ENCODE measurements around the gene SERPINA5. TPM values are rescaled to one million over a fixed set of nuclear protein-coding genes. Genes with fewer than 3 reads are reported as not detected.

SERPINA5 gene
- total and polyA plus RNA-seq, 2 of the 8 experiments (the other 6 are each of a cell fraction or from before 2014, with no cell fraction given) = 1.8 to 1.9 TPM

DNA sequence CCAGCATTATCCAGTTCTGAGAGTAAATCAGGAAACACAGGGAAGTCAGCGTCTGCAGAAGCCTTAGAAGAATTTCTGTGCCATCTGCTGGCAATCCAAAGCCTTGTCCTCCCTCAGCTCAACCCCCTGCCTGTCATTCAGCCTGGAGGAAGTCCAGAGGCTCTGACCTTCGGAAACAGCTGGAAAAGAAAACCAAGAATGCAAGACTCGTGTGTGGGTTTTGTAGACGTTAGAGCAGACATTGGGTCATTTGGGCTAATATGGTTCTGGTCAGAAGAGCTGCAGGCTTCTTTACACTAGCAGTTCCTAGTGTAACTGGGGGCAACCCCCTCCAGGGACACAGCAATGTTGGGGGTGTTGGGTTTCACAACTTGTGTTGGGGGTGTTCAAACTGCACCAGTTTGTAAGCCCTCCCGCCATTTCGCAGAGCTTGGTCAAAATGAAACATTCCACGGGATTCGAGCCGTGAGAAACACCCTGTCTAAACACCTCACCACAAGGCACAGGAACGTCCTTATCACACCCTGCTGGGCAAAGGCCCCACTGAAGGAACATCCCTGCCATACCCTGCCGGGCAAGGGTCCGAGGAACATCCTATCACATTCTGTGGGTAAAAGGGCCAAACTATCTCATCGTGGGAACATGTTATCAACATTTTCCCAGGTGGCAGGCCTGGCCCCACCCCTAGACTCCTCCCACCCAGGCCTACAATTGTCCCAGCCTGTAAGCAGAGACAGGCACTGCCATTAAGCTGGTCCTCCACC, 41.0 kb upstream of the SERPINA5 start:
- Histone ChIP-seq H3K4me3 (ENCODE audit: extremely low read depth in 1 of 4, insufficient read depth in 2 of 4, low read depth in 3 of 4, low read length in 4 of 4) (no peak overlapping the region), H4K5ac (ENCODE audit: insufficient read length, low read depth, low read length) (no peak overlapping the region), H3K23me2 (ENCODE audit: low read depth, low read length) (no peaks in the 10 kb centered on the region), H3K14ac (ENCODE audit: insufficient read length) (no peak overlapping the region), H2BK20ac (ENCODE audit: low read length) (no peak overlapping the region), H3K56ac (replicated peaks; ENCODE audit: insufficient read length, low read depth, low read length) (no peak overlapping the region), H3K4me1 (replicated peaks in 1 of 4; ENCODE audit: control insufficient read depth in 3 of 4, insufficient read depth in 4 of 4, low read length in 3 of 4) (peaks cover 0 to 9% (median 7%) of the 10 kb centered on the region in 4 experiments; a peak in 5 of 7 replicates), H2BK5ac (ENCODE audit: low read depth, low read length) (no peak overlapping the region), H2AK5ac (ENCODE audit: low read depth, low read length) (no peak overlapping the region), H3K27ac (ENCODE audit: low read depth, low read length) (no peak overlapping the region), H3K4me2 (ENCODE audit: insufficient read depth in 1 of 2, low read depth in 2 of 2, low read length in 2 of 2) (no peak overlapping the region), H3K9me3 (ENCODE audit: insufficient read depth in 2 of 2, low read depth in 1 of 2, low read length in 1 of 2) (no peaks in the 10 kb centered on the region), H2AFZ (ENCODE audit: low read length) (peak overlapping the region; percentile 72), H4K20me1 (replicated peaks in 1 of 2; ENCODE audit: control insufficient read depth in 1 of 2, insufficient read depth in 2 of 2, low read length in 2 of 2) (no peaks in the 10 kb centered on the region), H3K23ac (ENCODE audit: insufficient read length) (no peak overlapping the region), H4K8ac (ENCODE audit: extremely low read depth, insufficient read depth, low read length) (no peak overlapping the region), H3K36me3 (ENCODE audit: control insufficient read depth in 2 of 4, insufficient read depth in 4 of 4, low read length in 3 of 4) (no peaks in the 10 kb centered on the region), H3K27me3 (replicated peaks in 1 of 4; ENCODE audit: control insufficient read depth in 3 of 4, extremely low read depth in 1 of 4, insufficient read depth in 3 of 4, low read length in 3 of 4) (no peaks in the 10 kb centered on the region), H3K79me2 (ENCODE audit: control insufficient read depth in 1 of 2, insufficient read depth in 2 of 2, low read length in 2 of 2) (no peaks in the 10 kb centered on the region), H3K4ac (replicated peaks; ENCODE audit: insufficient read length, low read depth, low read length) (no peak overlapping the region), H3K79me1 (ENCODE audit: low read depth, low read length) (no peaks in the 10 kb centered on the region), H3K9ac (replicated peaks in 1 of 4; ENCODE audit: extremely low read depth in 1 of 4, low read depth in 3 of 4, low read length in 3 of 4) (peak overlapping the region in 1 of 4 experiments; percentile 19; a peak in 2 of 7 replicates), H4K91ac (replicated peaks; ENCODE audit: insufficient read length, low read length) (no peak overlapping the region), H2BK12ac (ENCODE audit: low read depth, low read length) (no peak overlapping the region), H2BK120ac (replicated peaks; ENCODE audit: low read depth, low read length) (no peak overlapping the region), H2BK15ac (ENCODE audit: low read length) (0 out of 2 replicates have a peak overlapping the region, but pooled peaks have one; percentile 89), H3K18ac (ENCODE audit: extremely low read depth, low read length) (no peak overlapping the region)
- WGBS, 2 experiments (ENCODE audit: extremely low coverage in 1 of 2, insufficient coverage in 1 of 2, insufficient read length in 1 of 2, insufficient replicate concordance in 2 of 2, low coverage in 1 of 2, low lambda C conversion rate in 2 of 2, missing lambda C conversion rate in 1 of 2) = 88% methylated on average over 13 of the region's 13 CpGs; no CpG with 5 or more reads in 1 of the 2 experiments
- FAIRE-seq (no peak), DNase-seq (ENCODE audit: low read depth in 1 of 2, low spot score in 2 of 2) (no peak)
- ChIA-PET POLR2A (ENCODE audit: partially characterized antibody) (no interaction called here), CTCF (ENCODE audit: partially characterized antibody) (interaction anchor here (1.2 to 7.8 kb wide), 8 partner anchors 10 to 117 kb away, joined by 3 to 56 read pairs (median 12); no protein-coding TSS in a partner anchor)
- TF ChIP-seq RAD21 (IDR thresholded peaks at IDR 0.05 in 1 of 2, conservative IDR thresholded peaks at IDR 0.05 in 1 of 2; ENCODE audit: low read depth in 2 of 2, low read length in 2 of 2) (peak in 1 of 2 experiments; percentile 26; a peak in 2 of 4 replicates), CHD1 (IDR thresholded peaks at IDR 0.05; ENCODE audit: low read depth, low read length) (no peak)

Data from H1 (cell line).